Measurements from ENCODE around the gene AP2A2. TPM values are rescaled to one million over a fixed set of nuclear protein-coding genes. Genes with fewer than 3 reads are reported as not detected.

AP2A2 gene
- total RNA-seq, 1 donor from 2014 or later = 92.0 TPM

GRCh38 chr11:1051356-1052132 is 125.9 kb downstream of the AP2A2 start:
- Histone ChIP-seq H3K4me1 (peaks cover 7% of the 10 kb centered on the region), H3K4me3 (no peak overlapping the region), H3K36me3 (no peaks in the 10 kb centered on the region), H3K27ac (no peak overlapping the region), H3K9me3 (no peaks in the 10 kb centered on the region), H3K27me3 (peaks cover 15% of the 10 kb centered on the region)
- peak; percentile 51 for DNase-seq
- TF ChIP-seq CTCF (IDR thresholded peaks at IDR 0.05) = no peak
- intact Hi-C loops (cut with DNase I) = no loop called here
- ATAC-seq = no peak

GRCh38 chr11:1052133-1053011 is 126.7 kb downstream of the AP2A2 start:
- Histone ChIP-seq H3K9me3 (no peaks in the 10 kb centered on the region), H3K4me1 (peaks cover 7% of the 10 kb centered on the region), H3K36me3 (no peaks in the 10 kb centered on the region), H3K27ac (no peak overlapping the region), H3K4me3 (no peak overlapping the region), H3K27me3 (peaks cover 15% of the 10 kb centered on the region)
- ATAC-seq (no peak), DNase-seq (peak; percentile 60)
- intact Hi-C loops (cut with DNase I) = no loop called here
- no peak for TF ChIP-seq CTCF (IDR thresholded peaks at IDR 0.05)

GRCh38 chr11:1053121-1053901 is 127.6 kb downstream of the AP2A2 start:
- TF ChIP-seq CTCF (IDR thresholded peaks at IDR 0.05) = no peak
- Histone ChIP-seq H3K27ac (no peak overlapping the region), H3K9me3 (no peaks in the 10 kb centered on the region), H3K4me1 (peaks cover 7% of the 10 kb centered on the region), H3K27me3 (peaks cover 15% of the 10 kb centered on the region), H3K36me3 (no peaks in the 10 kb centered on the region), H3K4me3 (no peak overlapping the region)
- ATAC-seq (no peak), DNase-seq (peak; percentile 57)
- intact Hi-C loops (cut with DNase I) = no loop called here

- Histone ChIP-seq H3K27me3 (peaks cover 15% of the 10 kb centered on the region), H3K27ac (no peak overlapping the region), H3K9me3 (no peaks in the 10 kb centered on the region), H3K4me1 (peaks cover 7% of the 10 kb centered on the region), H3K36me3 (no peaks in the 10 kb centered on the region), H3K4me3 (no peak overlapping the region)
- intact Hi-C loops (cut with DNase I) = no loop called here
- ATAC-seq (no peak), DNase-seq (peak; percentile 64)
- no peak for TF ChIP-seq CTCF (IDR thresholded peaks at IDR 0.05)
Measured at GRCh38 chr11:1054143-1055108, 128.8 kb downstream of the AP2A2 start.
